ENCODE data around the gene PPP2R5A.
"Not testable (repeated sequence)": the region's sequence is repeated elsewhere in the genome, so short reads cannot be mapped to it uniquely, and the experiment has no call there.

The PPP2R5A gene

GRCh38 chr1:212286556-212287131, 1.4 kb downstream of the PPP2R5A start:
- Histone ChIP-seq H3K4me3 (ENCODE audit: low read depth in 1 of 2, low read length in 2 of 2) (peak overlapping the region; percentile 94 to 97), H3K9ac (ENCODE audit: low read depth in 1 of 2, low read length in 2 of 2) (peak overlapping the region; percentile 92 to 99), H3K27ac (ENCODE audit: low read depth, low read length) (peak overlapping the region; percentile 98), H3K36me3 (ENCODE audit: control insufficient read depth in 1 of 2, insufficient read depth in 2 of 2, low read length in 2 of 2) (no peaks in the 10 kb centered on the region), H3K27me3 (ENCODE audit: control insufficient read depth in 1 of 2, insufficient read depth in 2 of 2, low read length in 2 of 2) (no peaks in the 10 kb centered on the region), H3K4me1 (ENCODE audit: control insufficient read depth in 1 of 2, insufficient read depth in 2 of 2, low read length in 2 of 2) (peaks cover 30 to 42% of the 10 kb centered on the region in 2 donors), H3K9me3 (ENCODE audit: control insufficient read depth in 1 of 2, low read length in 2 of 2) (no peaks in the 10 kb centered on the region)

- H3K27ac ChIP-seq (ENCODE audit: low read depth, low read length) = no peak overlapping the region
- H3K36me3 ChIP-seq (ENCODE audit: control insufficient read depth in 1 of 2, insufficient read depth in 2 of 2, low read length in 2 of 2) = no peaks in the 10 kb centered on the region
- no peaks in the 10 kb centered on the region for H3K27me3 ChIP-seq (ENCODE audit: control insufficient read depth in 1 of 2, insufficient read depth in 2 of 2, low read length in 2 of 2)
- H3K4me1 ChIP-seq (ENCODE audit: control insufficient read depth in 1 of 2, insufficient read depth in 2 of 2, low read length in 2 of 2) = peaks cover 36 to 50% of the 10 kb centered on the region in 2 donors
- peak overlapping the region; percentile 92 to 99 for H3K9ac ChIP-seq (ENCODE audit: low read depth in 1 of 2, low read length in 2 of 2)
- peak overlapping the region; percentile 94 to 97 for H3K4me3 ChIP-seq (ENCODE audit: low read depth in 1 of 2, low read length in 2 of 2)
- no peaks in the 10 kb centered on the region for H3K9me3 ChIP-seq (ENCODE audit: control insufficient read depth in 1 of 2, low read length in 2 of 2)
Observed at GRCh38 chr1:212287261-212287895, 2.2 kb downstream of the PPP2R5A start.

GRCh38 chr1:212287995-212288394, 2.8 kb downstream of the PPP2R5A start:
- H3K9ac ChIP-seq (ENCODE audit: low read depth in 1 of 2, low read length in 2 of 2); H3K27ac ChIP-seq (ENCODE audit: low read depth, low read length); H3K27me3 ChIP-seq (ENCODE audit: control insufficient read depth in 1 of 2, insufficient read depth in 2 of 2, low read length in 2 of 2); H3K36me3 ChIP-seq (ENCODE audit: control insufficient read depth in 1 of 2, insufficient read depth in 2 of 2, low read length in 2 of 2); H3K9me3 ChIP-seq (ENCODE audit: control insufficient read depth in 1 of 2, low read length in 2 of 2): not testable (repeated sequence)
- Histone ChIP-seq H3K4me1 (ENCODE audit: control insufficient read depth in 1 of 2, insufficient read depth in 2 of 2, low read length in 2 of 2) (peaks cover 40 to 52% of the 10 kb centered on the region in 2 donors), H3K4me3 (ENCODE audit: low read depth in 1 of 2, low read length in 2 of 2) (peak overlapping the region; percentile 50 to 58)

- H3K36me3 ChIP-seq (ENCODE audit: control insufficient read depth in 1 of 2, insufficient read depth in 2 of 2, low read length in 2 of 2) = no peaks in the 10 kb centered on the region
- peak overlapping the region; percentile 50 to 58 for H3K4me3 ChIP-seq (ENCODE audit: low read depth in 1 of 2, low read length in 2 of 2)
- peak overlapping the region in 1 of 2 donors; percentile 20 for H3K9ac ChIP-seq (ENCODE audit: low read depth in 1 of 2, low read length in 2 of 2)
- no peaks in the 10 kb centered on the region for H3K27me3 ChIP-seq (ENCODE audit: control insufficient read depth in 1 of 2, insufficient read depth in 2 of 2, low read length in 2 of 2)
- no peaks in the 10 kb centered on the region for H3K9me3 ChIP-seq (ENCODE audit: control insufficient read depth in 1 of 2, low read length in 2 of 2)
- peaks cover 40 to 56% of the 10 kb centered on the region in 2 donors for H3K4me1 ChIP-seq (ENCODE audit: control insufficient read depth in 1 of 2, insufficient read depth in 2 of 2, low read length in 2 of 2)
- H3K27ac ChIP-seq (ENCODE audit: low read depth, low read length) = no peak overlapping the region
Observed at GRCh38 chr1:212288615-212289014, 3.4 kb downstream of the PPP2R5A start.

- Histone ChIP-seq H3K27ac (ENCODE audit: low read depth, low read length) (no peak overlapping the region), H3K36me3 (ENCODE audit: control insufficient read depth in 1 of 2, insufficient read depth in 2 of 2, low read length in 2 of 2) (no peaks in the 10 kb centered on the region), H3K27me3 (ENCODE audit: control insufficient read depth in 1 of 2, insufficient read depth in 2 of 2, low read length in 2 of 2) (no peaks in the 10 kb centered on the region), H3K4me1 (ENCODE audit: control insufficient read depth in 1 of 2, insufficient read depth in 2 of 2, low read length in 2 of 2) (peaks cover 40 to 55% of the 10 kb centered on the region in 2 donors), H3K9ac (ENCODE audit: low read depth in 1 of 2, low read length in 2 of 2) (no peak overlapping the region), H3K9me3 (ENCODE audit: control insufficient read depth in 1 of 2, low read length in 2 of 2) (no peaks in the 10 kb centered on the region), H3K4me3 (ENCODE audit: low read depth in 1 of 2, low read length in 2 of 2) (peak overlapping the region in 1 of 2 donors; percentile 0)
Observed at GRCh38 chr1:212289262-212290077, 4.3 kb downstream of the PPP2R5A start.

- no peak overlapping the region for H3K27ac ChIP-seq (ENCODE audit: low read depth, low read length)
- no peaks in the 10 kb centered on the region for H3K9me3 ChIP-seq (ENCODE audit: control insufficient read depth in 1 of 2, low read length in 2 of 2)
- H3K4me3 ChIP-seq (ENCODE audit: low read depth in 1 of 2, low read length in 2 of 2) = no peak overlapping the region
- no peaks in the 10 kb centered on the region for H3K27me3 ChIP-seq (ENCODE audit: control insufficient read depth in 1 of 2, insufficient read depth in 2 of 2, low read length in 2 of 2)
- no peaks in the 10 kb centered on the region for H3K36me3 ChIP-seq (ENCODE audit: control insufficient read depth in 1 of 2, insufficient read depth in 2 of 2, low read length in 2 of 2)
- peaks cover 40 to 55% of the 10 kb centered on the region in 2 donors for H3K4me1 ChIP-seq (ENCODE audit: control insufficient read depth in 1 of 2, insufficient read depth in 2 of 2, low read length in 2 of 2)
- no peak overlapping the region for H3K9ac ChIP-seq (ENCODE audit: low read depth in 1 of 2, low read length in 2 of 2)
Observed at GRCh38 chr1:212290608-212291007, 5.4 kb downstream of the PPP2R5A start.

GRCh38 chr1:212291505-212292134, 6.4 kb downstream of the PPP2R5A start:
- no peaks in the 10 kb centered on the region for H3K36me3 ChIP-seq (ENCODE audit: control insufficient read depth in 1 of 2, insufficient read depth in 2 of 2, low read length in 2 of 2)
- no peak overlapping the region for H3K4me3 ChIP-seq (ENCODE audit: low read depth in 1 of 2, low read length in 2 of 2)
- no peak overlapping the region for H3K9ac ChIP-seq (ENCODE audit: low read depth in 1 of 2, low read length in 2 of 2)
- H3K27me3 ChIP-seq (ENCODE audit: control insufficient read depth in 1 of 2, insufficient read depth in 2 of 2, low read length in 2 of 2) = no peaks in the 10 kb centered on the region
- H3K4me1 ChIP-seq (ENCODE audit: control insufficient read depth in 1 of 2, insufficient read depth in 2 of 2, low read length in 2 of 2) = peaks cover 40 to 55% of the 10 kb centered on the region in 2 donors
- H3K27ac ChIP-seq (ENCODE audit: low read depth, low read length) = no peak overlapping the region
- no peaks in the 10 kb centered on the region for H3K9me3 ChIP-seq (ENCODE audit: control insufficient read depth in 1 of 2, low read length in 2 of 2)

GRCh38 chr1:212292250-212293105, 7.3 kb downstream of the PPP2R5A start:
- no peak overlapping the region for H3K4me3 ChIP-seq (ENCODE audit: low read depth in 1 of 2, low read length in 2 of 2)
- H3K4me1 ChIP-seq (ENCODE audit: control insufficient read depth in 1 of 2, insufficient read depth in 2 of 2, low read length in 2 of 2) = peaks cover 33 to 50% of the 10 kb centered on the region in 2 donors
- no peak overlapping the region for H3K27ac ChIP-seq (ENCODE audit: low read depth, low read length)
- no peaks in the 10 kb centered on the region for H3K36me3 ChIP-seq (ENCODE audit: control insufficient read depth in 1 of 2, insufficient read depth in 2 of 2, low read length in 2 of 2)
- H3K9me3 ChIP-seq (ENCODE audit: control insufficient read depth in 1 of 2, low read length in 2 of 2) = no peaks in the 10 kb centered on the region
- H3K9ac ChIP-seq (ENCODE audit: low read depth in 1 of 2, low read length in 2 of 2) = no peak overlapping the region
- no peaks in the 10 kb centered on the region for H3K27me3 ChIP-seq (ENCODE audit: control insufficient read depth in 1 of 2, insufficient read depth in 2 of 2, low read length in 2 of 2)

GRCh38 chr1:212293579-212293978, 8.4 kb downstream of the PPP2R5A start:
- Histone ChIP-seq H3K4me3 (ENCODE audit: low read depth in 1 of 2, low read length in 2 of 2) (no peak overlapping the region), H3K27ac (ENCODE audit: low read depth, low read length) (no peak overlapping the region), H3K9me3 (ENCODE audit: control insufficient read depth in 1 of 2, low read length in 2 of 2) (no peaks in the 10 kb centered on the region), H3K27me3 (ENCODE audit: control insufficient read depth in 1 of 2, insufficient read depth in 2 of 2, low read length in 2 of 2) (no peaks in the 10 kb centered on the region), H3K9ac (ENCODE audit: low read depth in 1 of 2, low read length in 2 of 2) (no peak overlapping the region), H3K4me1 (ENCODE audit: control insufficient read depth in 1 of 2, insufficient read depth in 2 of 2, low read length in 2 of 2) (peaks cover 27 to 44% of the 10 kb centered on the region in 2 donors), H3K36me3 (ENCODE audit: control insufficient read depth in 1 of 2, insufficient read depth in 2 of 2, low read length in 2 of 2) (no peaks in the 10 kb centered on the region)
